Mesodermal cell (in vitro differentiated cells): ENCODE results near the gene CAPZA1.
A peak's percentile ranks its signal among the peaks of the same experiment; 100 is the strongest.

Experiments used
- H3K27ac ChIP-seq: 2 replicates; pipeline ENCODE4 v1.7.0; 2013; ENCODE audit warnings: mild to moderate bottlenecking, low read depth, low read length, moderate library complexity; ENCODE audit not compliant: severe bottlenecking
- H3K36me3 ChIP-seq: 2 replicates; pipeline ENCODE4 v1.7.1; 2013; ENCODE audit warnings: mild to moderate bottlenecking, low read length, moderate library complexity; ENCODE audit not compliant: control insufficient read depth, insufficient read depth
- H3K4me1 ChIP-seq: one replicate; pipeline ENCODE4 v1.7.1; 2013; ENCODE audit warnings: mild to moderate bottlenecking, low read length; ENCODE audit not compliant: insufficient read depth, control insufficient read depth, poor library complexity, severe bottlenecking
- H3K4me3 ChIP-seq: 2 replicates; pipeline ENCODE4 v1.7.0; 2013; ENCODE audit warnings: low read length, control low read depth, mild to moderate bottlenecking; ENCODE audit not compliant: insufficient read depth, poor library complexity, severe bottlenecking; ENCODE audit errors: extremely low read depth
- H3K9me3 ChIP-seq: 2 replicates; pipeline ENCODE4 v1.7.1; 2013; ENCODE audit warnings: mild to moderate bottlenecking, low read length, moderate library complexity; ENCODE audit not compliant: control insufficient read depth
- WGBS, 2 experiments: methylation state at CpG; one replicate each; pipeline ENCODE4 v1.1.5; 2013; ENCODE audit warnings: missing lambda C conversion rate in 2 of 2; ENCODE audit not compliant: insufficient coverage in 2 of 2; 5-methylcytosine and 5-hydroxymethylcytosine counted together

Gene CAPZA1

DNA sequence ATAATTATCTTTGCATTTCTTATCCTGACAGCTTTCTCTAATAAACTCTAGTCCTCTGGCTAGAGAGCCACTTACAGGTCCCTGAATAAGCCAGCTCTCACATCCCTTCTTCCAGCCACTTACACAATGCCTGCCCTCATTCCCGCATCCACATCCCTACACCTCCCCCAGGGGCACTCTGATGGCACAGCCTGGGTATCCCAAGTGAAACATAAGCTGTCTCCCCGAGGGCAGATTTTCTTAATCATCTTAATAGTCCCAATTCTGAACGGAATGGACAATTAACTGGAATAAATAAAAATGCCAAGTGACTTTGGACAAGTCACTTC lies 82.4 kb downstream of the CAPZA1 start:
- WGBS, 2 experiments = 89 to 100% methylated on average over 1 of the region's 3 CpGs
- peaks cover 62% of the 10 kb centered on the region for H3K4me1 ChIP-seq
- H3K27ac ChIP-seq = peak overlapping the region; percentile 95
- H3K9me3 ChIP-seq = no peaks in the 10 kb centered on the region
- peaks cover 60% of the 10 kb centered on the region for H3K36me3 ChIP-seq
- no peak overlapping the region for H3K4me3 ChIP-seq

DNA sequence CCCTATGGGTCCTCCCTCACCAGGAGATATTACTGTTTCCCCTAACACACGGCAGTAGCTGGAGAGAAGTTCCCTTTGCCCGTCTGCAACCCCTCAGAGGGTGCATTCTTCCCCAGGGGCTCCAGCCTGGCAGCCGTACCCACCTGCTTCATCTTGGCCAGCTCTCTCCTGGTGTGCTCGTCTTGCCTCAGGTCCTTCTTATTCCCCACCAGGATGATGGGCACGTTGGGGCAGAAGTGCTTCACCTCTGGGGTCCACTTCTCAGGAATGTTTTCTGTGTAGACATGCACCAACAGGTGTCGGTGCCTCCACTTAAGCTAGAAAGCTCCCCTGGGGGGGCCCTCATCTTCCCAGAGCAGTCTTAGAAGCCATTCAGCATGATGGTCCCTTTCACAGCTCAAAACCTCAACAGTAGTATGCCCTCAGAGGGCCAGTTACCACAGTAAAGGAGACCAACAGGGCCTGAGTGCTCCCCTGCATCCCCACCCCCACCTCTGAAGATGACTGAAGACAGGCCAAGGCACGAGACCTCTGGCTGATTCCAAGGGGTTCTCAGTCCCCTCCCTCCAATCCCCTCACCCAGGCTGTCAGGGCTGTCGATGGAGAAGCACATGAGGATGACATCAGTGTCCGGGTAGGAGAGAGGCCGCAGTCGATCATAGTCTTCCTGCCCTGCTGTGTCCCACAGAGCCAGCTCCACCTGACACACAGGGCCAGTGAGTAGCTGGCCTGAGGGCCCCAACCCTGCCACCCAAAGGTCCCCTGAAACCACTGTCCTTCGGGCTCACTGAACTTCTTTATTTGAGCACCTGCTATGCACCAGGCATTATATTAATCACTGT lies 83.0 kb downstream of the CAPZA1 start:
- Histone ChIP-seq H3K27ac (no peak overlapping the region), H3K36me3 (peaks cover 60% of the 10 kb centered on the region), H3K4me1 (peaks cover 63% of the 10 kb centered on the region), H3K4me3 (no peak overlapping the region), H3K9me3 (no peaks in the 10 kb centered on the region)
- WGBS, 2 experiments = 89 to 90% methylated on average over 10 of the region's 12 CpGs

DNA sequence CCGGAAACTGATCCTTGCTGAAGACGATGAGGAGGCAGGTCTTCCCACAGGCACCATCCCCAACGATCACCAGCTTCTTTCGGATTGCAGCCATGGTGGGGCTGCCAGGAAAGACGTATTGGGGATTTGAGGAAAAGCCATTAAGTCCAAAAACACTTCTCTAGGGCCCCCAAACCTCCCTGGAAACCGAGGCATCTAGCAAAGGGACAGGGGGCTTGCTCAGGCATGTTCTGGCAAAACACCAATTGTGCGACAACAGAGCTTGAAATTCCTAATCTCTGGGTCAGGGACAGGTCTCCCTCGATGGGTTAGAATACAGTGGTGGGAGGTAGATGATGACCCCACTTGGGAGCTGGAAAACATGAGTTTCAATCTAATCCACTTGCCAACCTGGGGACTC lies 84.1 kb downstream of the CAPZA1 start:
- peaks cover 67% of the 10 kb centered on the region for H3K4me1 ChIP-seq
- H3K36me3 ChIP-seq = peaks cover 49% of the 10 kb centered on the region
- WGBS, 2 experiments = 88 to 98% methylated on average over 7 to 8 of the region's 8 CpGs
- no peak overlapping the region for H3K4me3 ChIP-seq
- no peak overlapping the region for H3K27ac ChIP-seq
- no peaks in the 10 kb centered on the region for H3K9me3 ChIP-seq

DNA sequence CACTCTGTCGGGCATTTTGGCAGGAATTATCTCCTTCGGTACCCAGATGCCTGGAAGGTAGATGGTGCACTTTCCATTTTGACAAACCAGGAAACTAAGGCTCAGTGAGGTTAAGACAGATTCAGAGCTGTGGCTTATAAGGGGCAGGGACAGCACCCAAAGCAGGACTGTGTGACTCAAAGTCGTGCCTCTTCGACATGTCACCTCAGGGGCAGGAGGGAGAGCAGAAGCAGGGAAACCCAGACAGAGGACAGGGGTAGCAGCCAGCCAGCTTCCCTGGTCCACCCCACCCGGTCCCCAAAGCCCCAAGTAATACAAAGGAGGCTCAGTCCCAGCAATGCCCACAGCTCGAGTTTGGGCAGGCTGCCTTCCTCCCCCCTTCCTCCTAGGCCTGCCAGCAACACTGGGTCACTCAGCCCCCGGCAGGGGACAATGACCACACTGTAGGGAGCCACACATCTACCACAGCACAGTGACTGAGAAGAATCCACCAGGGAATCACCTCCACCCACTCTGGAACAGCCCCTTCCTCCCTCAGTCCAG lies 84.8 kb downstream of the CAPZA1 start:
- H3K36me3 ChIP-seq = peaks cover 42% of the 10 kb centered on the region
- no peaks in the 10 kb centered on the region for H3K9me3 ChIP-seq
- H3K27ac ChIP-seq = peak overlapping the region; percentile 89
- H3K4me3 ChIP-seq = peak overlapping the region; percentile 28
- peaks cover 60% of the 10 kb centered on the region for H3K4me1 ChIP-seq
- 55% methylated on average over 7 of the region's 7 CpGs for WGBS, 2 experiments

DNA sequence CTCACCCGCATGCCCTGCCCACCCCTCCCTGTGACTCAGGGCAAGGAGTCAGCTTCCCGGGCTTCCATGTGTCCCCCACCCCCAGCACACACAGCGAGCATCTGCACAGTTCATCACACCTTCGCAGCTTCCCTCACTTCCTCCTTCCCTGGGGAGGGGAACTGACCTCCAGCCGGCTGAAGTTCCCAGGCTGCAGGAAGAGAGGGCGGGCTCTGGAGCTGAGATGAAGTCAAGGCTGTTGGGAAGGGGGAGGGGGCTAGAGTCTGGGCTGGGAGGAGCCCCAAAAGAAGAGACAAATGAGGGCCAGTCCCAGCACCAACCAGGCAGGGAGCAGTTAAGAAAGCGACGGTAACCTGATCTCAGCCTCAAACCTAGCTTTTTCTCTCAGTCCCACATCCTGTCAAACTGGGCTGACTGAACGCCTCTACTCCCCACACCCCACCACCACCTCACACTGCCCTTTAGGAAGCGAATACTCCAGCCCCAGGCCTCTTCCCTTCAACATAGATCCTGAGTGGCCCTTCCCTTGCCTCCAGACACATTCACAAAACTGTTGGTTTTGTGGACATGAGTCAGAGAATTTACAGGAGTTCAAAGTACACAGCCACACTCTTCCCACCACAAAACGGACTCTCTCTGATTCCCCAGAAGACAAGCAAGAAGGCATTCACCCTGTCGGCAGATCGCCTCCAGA lies 85.4 kb downstream of the CAPZA1 start:
- Histone ChIP-seq H3K9me3 (no peaks in the 10 kb centered on the region), H3K4me1 (peaks cover 54% of the 10 kb centered on the region), H3K36me3 (peaks cover 36% of the 10 kb centered on the region), H3K4me3 (peak overlapping the region; percentile 88), H3K27ac (peak overlapping the region; percentile 89)
- WGBS, 2 experiments = 2 to 7% methylated on average over 9 of the region's 13 CpGs

DNA sequence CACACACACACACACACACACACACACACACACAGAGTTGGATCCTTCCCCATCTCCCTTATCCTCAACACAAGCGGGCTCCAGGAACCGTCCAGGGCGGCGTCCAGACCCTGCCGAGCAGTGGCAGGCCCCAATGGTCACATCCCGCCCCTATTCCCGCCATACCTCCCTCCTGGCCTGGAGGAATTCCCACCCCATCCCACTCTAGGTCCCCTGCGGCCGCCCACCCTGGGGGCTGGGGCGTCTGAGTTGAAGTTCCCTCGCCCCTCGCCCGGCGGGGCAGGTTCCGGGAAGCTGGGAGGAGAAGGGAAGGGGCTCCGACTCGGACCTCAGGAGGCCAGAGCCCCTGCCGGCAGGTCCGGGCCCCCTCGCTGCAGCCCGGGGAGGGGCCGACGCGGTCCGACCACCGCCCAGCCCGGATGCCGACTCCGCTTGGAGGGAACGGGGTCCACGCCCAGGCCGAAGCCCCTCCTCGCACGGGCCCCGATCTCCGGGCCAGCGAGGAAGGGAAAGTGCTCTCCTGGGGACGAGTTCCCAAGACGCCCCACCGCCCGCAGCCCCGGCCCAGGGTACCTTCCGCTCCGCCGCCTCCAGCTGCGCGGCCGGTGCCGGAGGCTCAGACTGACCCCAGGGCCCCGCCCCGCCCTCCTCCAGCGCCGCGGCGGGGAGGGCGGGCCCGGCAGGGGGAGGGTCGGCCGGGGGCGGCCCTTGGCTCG lies 87.0 kb downstream of the CAPZA1 start, which contains the start of gene RHOC:
RHOC (minus strand) TSS at position 623 of the 716 bp plus-strand sequence. CDS start 3,328 bp downstream, outside the sequence.
- Histone ChIP-seq H3K36me3 (peaks cover 27% of the 10 kb centered on the region), H3K4me1 (peaks cover 45% of the 10 kb centered on the region), H3K4me3 (peak within 1 kb of the TSS; percentile 88), H3K27ac (peak within 1 kb of the TSS; percentile 89), H3K9me3 (no peaks in the 10 kb centered on the region)
- 0 to 1% methylated on average over 26 to 36 of the region's 61 CpGs for WGBS, 2 experiments

DNA sequence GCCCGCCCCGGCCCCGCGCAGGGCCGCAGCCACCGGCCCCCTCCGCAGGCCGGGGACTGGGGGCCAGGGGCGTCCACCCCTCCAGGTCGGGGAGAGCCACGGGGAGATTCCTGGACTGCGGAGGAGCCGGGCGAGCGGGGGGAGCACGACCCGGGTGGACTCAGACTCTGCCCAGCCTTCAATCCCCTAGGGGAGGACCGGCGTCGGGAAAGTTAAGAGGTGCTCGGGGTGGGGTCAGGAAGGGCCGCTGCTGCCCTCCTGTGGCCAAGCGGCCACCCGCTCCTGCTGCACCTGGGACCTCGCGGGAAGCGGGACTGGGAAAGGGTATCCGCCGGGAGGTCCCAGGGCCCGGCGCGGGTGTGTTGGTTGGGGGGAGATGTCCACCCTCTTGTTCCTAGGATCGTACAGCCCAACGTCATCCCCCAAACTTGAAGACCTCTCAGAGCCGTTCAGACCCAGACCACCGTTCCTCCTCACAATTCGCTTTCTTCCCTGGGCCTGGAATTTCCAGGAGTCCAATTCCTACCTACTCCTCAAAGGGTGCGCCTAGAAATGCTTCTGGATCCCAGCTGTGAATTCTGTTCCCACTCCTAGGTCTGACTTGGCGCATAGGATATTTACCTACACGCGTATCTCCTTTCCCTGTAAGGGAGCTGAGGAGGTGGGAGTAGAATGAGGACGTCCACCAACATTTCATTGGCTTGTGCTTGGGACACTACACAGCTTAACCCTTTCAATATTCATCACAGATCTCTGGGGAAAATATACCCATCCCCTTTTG lies 87.8 kb downstream of the CAPZA1 start:
- Histone ChIP-seq H3K36me3 (peaks cover 20% of the 10 kb centered on the region), H3K9me3 (no peaks in the 10 kb centered on the region), H3K27ac (no peak overlapping the region), H3K4me1 (peaks cover 43% of the 10 kb centered on the region), H3K4me3 (peak overlapping the region; percentile 88)
- 6 to 8% methylated on average over 15 to 19 of the region's 42 CpGs for WGBS, 2 experiments

DNA sequence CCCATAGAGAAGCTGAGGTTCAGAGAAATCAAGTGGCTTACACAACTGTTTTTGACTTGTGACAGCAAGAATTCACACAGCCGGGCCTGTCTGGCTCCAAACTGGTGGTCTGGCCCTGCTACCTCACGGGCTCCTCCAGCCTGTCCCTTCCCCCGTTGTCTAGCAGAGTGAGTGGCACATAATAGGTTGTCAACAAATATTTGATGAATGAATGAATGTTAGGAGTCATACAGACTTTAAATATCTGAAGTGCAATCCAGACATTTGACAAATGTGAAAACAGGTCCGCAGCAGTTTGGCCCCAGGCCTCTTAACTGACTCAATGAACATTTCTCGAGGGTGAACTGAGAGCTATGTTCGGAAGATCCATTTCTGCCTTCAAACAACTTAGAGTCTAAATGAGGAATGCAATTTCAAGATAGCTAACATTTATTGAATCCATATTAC lies 88.4 kb downstream of the CAPZA1 start:
- 81 to 84% methylated on average over 4 to 6 of the region's 6 CpGs for WGBS, 2 experiments
- H3K4me1 ChIP-seq = peaks cover 37% of the 10 kb centered on the region
- H3K9me3 ChIP-seq = no peaks in the 10 kb centered on the region
- peaks cover 14% of the 10 kb centered on the region for H3K36me3 ChIP-seq
- H3K27ac ChIP-seq = no peak overlapping the region
- H3K4me3 ChIP-seq = peak overlapping the region; percentile 88

DNA sequence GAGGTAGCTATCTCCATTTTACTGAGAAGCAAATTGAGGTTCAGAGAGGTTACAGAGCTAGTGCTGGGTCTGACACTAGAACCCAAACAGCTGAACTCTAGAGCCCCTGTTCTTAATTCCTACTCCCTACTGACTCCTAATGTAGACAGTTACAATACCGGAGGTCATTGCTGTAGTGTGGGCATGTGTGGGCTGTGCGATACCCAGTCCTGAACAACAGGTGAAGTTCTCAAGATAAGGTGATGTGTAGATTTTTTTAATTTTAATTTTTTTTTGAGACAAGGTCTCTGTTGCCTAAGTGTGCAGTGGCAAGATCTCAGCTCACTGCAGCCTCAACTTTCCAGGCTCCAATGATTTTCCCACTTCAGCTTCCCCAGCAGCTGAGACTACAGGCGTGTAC lies 88.9 kb downstream of the CAPZA1 start:
- H3K27ac ChIP-seq = no peak overlapping the region
- 100% methylated on average over 1 of the region's 3 CpGs; no CpG with 5 or more reads in 1 of the 2 experiments for WGBS, 2 experiments
- H3K4me1 ChIP-seq = peaks cover 32% of the 10 kb centered on the region
- peaks cover 9% of the 10 kb centered on the region for H3K36me3 ChIP-seq
- H3K9me3 ChIP-seq = no peaks in the 10 kb centered on the region
- no peak overlapping the region for H3K4me3 ChIP-seq

DNA sequence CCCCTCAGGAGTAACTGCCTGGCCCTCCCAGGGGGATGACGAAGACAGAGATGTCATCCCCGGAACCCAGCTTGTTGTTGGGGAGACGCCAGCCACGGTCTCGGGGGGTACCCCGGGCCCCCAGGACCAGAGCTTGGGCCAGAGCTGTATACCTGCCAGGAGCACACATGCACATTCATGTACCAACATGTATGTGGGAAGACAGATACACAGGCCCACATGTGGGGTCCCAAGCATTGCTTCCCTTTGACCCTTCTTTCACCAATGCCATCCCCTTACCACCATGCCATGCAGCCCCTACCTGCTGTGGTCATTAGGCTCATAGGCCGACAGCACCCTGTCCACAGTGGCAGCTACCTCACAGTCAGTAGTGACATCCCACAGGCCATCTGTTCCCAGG lies 90.5 kb downstream of the CAPZA1 start:
- Histone ChIP-seq H3K4me3 (no peak overlapping the region), H3K9me3 (no peaks in the 10 kb centered on the region), H3K4me1 (peaks cover 21% of the 10 kb centered on the region), H3K36me3 (no peaks in the 10 kb centered on the region), H3K27ac (no peak overlapping the region)
- WGBS, 2 experiments = 92 to 100% methylated on average over 1 to 3 of the region's 7 CpGs
